ENCODE measurements around the gene C16orf78.

Gene C16orf78, protein sequence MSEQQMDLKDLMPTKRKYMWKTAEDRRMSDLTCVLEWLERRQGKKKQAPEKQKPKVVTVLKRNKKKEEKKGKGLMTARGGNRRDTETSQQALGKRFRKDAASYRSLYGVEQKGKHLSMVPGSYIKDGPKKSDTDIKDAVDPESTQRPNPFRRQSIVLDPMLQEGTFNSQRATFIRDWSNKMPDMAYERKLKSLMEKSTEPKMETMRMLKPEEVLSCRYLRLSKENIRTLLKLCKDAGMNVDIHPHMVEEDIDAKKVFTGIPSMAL

GRCh38 chr16:49373504-49373903 lies at the start of gene C16orf78:
Gene C16orf78, plus strand, starts transcription at chr16:49373804. Its CDS starts 136 bp downstream, at chr16:49373940.
- DNase-seq = no peak

- no peak for DNase-seq
These were observed 48.9 kb upstream of the C16orf78 start for GRCh38 chr16:49324703-49325102.

DNA sequence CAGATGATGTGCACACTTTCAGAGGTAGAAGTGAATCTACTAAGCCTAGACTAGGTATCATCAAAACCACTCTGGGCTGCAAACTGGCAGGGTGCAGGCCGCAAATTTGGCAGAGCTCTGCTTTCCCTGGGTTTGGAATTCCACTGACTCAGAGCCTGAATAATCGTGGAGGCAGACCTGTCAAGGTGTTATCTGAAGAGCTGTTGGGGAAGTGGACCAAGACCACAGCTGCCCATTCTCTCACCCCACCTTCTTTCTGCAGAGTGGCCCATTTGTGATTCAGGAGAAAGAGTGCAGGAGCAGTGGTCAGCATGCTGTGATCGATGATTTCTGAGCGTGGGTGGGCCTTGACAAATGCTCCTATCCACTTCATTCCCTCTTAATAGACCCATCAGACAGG lies 46.1 kb upstream of the C16orf78 start:
- no peak for DNase-seq

DNA sequence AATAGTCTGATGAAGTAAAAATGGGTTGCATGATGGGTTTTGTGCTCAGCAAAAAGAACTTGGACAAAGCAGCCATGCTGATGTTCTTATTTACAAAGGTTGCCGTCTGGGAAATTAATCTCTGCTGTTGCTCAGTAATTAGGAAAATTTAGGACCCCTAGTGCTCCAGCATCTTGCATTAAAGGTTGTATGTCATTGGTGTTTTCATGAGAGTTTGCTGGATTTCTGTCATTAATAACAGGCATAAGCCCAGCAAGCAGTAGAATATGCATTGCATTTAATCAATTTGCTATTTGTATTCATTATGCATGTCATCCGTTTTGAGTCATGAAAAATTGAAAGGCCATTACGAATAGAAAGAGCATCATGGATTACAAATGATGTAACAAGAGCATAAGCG lies 45.3 kb upstream of the C16orf78 start:
- no peak for DNase-seq

DNA sequence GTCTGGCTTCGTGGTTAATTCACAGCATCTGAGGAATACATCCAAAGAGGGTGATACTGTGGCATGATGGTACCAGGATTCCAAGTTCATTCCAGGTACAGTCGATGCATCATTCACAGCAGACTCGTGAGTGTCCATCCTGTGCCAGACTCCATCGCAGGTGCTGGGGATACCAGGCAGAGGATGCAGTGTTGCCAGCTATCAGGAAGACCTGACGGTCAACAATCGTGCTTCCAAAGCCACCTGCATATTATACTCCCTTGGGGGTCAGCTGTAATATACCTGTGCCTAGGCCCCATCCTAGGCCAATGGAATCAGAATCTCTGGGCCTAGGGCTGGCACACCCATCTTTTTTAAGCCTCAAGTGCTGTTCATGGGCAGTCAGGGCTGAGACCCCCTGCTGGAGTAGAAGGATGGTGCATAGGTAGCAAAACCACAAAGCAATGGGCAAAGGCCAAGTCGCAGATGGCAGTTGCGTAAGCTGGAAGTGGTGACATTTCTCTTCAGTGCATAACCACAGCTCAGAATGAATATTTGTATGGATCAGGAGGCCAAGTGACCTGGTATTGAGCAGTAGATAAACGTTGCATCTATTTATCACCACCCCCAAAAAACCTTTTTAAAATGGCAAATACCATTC lies 42.9 kb upstream of the C16orf78 start:
- DNase-seq = no peak

GRCh38 chr16:49332589-49333258 lies 40.9 kb upstream of the C16orf78 start:
- DNase-seq = no peak

DNA sequence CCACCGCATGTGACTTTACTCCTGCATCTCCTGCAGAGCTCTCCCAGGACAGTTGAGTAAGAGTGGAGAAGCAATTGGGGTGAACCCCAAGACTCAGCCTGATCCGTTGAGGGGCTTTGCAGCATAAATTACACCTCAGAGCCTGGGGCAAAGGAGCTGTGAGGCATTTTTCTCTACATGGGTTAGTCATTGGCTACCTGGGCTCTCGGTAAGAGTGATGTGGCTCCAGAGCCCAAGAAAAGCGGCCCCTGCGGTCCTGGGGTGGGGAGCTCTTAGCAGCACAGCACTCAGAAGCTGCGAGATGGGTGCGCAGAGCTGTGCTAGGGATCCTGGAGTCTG lies 40.4 kb upstream of the C16orf78 start:
- DNase-seq = no peak

DNA sequence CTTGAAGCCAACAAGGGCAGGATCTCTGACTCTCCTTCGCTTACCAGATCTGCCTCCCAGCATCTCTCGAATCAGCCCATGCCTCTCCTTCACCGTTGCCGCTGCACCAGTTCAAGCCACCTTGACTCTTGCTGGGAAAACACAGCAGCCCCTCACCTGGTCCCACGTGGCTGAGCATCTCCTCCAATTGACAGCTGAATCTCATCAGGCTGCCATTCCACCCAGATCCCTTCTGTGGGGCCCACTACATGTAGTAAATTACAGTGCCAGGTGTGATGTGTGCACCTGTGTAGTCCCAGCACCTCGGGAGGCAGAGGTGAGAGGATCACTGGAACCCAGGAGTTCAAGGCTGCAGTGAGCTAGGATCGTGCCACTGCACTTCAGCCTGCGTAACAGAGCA lies 37.8 kb upstream of the C16orf78 start:
- DNase-seq = no peak

DNA sequence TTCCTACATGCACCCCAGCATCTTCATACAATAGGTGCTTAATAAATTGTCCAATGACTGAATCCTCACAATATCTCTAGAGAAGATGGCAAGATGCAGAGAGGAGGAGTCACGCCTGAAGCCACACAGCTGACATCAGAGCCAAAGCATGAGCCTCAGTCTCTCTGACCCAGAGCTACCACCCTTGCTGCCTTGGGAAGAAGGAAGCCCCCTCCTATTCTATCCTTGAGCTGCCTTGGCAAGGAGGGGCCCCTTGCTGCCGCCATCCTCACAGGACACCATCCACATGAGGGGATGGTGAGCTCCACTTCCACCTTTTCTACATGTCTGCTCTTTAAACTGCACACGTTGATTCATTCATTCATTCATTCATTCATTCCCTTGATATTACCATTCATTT lies 37.0 kb upstream of the C16orf78 start:
- DNase-seq = no peak

GRCh38 chr16:49337814-49338350 lies 35.7 kb upstream of the C16orf78 start:
- DNase-seq = no peak

DNA sequence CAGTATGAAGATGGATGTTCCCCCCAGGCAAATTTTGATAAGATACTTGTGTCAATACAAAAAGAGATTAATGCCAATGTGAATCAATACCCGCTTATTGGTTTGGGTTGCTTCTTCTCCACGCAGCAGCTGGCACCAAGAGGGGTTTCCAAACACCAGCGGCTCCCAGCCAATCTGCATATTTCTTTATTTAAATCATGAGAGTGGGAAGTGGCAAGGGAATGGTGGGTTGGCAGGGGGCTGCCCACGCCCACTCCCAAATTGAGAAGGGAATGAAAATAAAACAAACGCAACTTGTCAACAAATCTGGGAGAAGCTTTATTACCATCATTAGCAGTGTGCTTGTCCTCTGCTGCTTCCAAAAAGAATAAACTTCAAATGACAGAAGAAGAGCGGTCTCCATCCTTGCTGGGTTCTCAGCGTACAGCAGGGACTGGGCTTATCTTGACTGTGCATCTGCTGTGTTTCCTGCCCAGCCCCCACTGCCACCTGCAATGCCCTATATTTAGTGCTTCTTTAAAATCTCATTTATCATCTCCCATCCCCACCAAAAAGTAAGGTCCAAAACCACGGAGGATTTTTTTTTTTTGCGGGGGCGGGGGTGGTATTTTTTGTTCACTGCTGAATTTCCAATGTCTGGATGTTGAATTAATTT lies 34.9 kb upstream of the C16orf78 start:
- no peak for DNase-seq

GRCh38 chr16:49340466-49340865 lies 33.1 kb upstream of the C16orf78 start:
- no peak for DNase-seq

GRCh38 chr16:49341706-49342105 lies 31.9 kb upstream of the C16orf78 start:
- DNase-seq = no peak

DNA sequence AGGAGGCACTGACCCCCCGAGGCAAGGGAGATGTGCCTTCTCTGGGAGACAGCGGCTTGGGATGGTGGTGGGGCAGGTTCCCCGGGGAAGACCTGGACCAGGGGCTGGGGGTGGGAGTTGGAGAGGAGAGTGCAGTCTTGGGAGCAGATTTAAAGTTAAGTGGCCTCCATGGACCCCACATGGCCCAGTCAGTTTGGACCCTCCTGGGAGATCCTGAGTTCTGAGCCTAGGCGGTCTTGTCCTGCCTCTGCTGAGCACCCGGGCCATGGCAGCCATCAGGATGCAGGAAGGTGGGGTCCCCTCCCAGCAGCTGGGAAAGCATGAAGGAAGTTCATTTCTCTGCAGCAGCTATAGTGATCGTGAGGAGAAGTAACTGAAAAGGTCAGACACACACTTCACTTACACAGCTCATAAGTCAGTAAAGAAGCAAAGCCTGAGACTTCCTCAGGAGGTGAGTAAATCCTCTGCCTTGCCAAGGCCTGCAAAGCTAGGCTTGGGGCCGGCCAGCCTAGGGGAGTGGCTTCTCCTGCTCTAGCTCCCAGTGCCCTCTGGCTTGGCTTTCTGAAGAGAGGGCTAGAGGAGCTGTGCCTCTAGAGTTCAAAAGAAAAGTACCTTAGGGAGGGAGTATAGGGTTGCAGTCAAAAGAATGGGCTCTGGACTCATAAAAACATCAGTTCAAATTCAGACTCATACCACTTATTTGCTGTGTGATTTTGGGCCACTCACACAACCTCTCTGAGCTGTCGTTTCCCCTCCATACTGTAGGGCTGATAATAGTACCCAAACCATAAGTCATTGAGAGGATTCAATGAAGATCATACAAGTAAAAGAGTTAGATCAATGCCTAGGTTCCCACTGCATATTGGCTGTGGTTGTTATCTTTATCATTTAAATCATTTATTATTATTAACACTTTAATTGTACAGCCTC lies 31.0 kb upstream of the C16orf78 start:
- DNase-seq = no peak

DNA sequence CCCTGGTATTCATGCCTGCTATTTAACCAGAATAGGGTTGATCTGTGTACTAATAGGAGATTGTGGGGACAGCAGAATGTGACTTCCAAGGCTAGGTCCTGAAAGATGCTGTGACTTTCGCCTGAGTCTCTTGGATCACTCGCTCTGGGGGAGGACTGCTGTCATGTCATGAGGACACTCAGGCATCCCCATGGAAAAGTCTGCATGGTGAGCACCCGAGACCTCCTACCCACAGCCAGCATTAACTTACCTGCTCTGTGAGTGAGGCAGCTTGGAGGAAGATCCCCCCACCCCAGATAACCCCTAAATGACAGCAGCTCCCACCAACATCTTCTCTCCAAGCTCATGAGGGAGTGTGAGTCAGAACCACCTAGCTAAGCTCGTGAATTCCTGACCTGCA lies 30.3 kb upstream of the C16orf78 start:
- no peak for DNase-seq

- no peak for DNase-seq
These were observed 29.2 kb upstream of the C16orf78 start for GRCh38 chr16:49344401-49344800.

GRCh38 chr16:49345829-49346228 lies 27.8 kb upstream of the C16orf78 start:
- DNase-seq = no peak

GRCh38 chr16:49346459-49346858 lies 27.1 kb upstream of the C16orf78 start:
- DNase-seq = no peak

DNA sequence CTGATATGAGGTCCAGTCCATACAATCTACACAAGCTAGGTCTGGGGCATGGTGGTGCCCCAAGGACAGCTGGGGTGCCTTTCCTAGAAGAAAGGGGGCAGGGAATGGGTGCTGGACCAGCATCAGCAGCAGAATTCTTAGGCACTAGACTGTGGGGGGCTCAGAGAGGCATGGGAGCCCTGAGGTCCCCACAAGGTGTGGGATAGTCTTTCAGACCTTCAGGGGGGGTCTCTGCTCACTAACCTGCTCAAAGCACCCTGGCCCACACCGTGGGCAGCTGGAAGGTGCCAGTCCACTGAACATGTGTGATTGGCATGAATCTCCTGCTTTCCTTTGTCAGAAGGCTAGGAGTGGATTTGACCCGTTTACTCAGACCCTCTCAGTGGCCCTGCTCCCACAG lies 26.1 kb upstream of the C16orf78 start:
- no peak for DNase-seq

DNA sequence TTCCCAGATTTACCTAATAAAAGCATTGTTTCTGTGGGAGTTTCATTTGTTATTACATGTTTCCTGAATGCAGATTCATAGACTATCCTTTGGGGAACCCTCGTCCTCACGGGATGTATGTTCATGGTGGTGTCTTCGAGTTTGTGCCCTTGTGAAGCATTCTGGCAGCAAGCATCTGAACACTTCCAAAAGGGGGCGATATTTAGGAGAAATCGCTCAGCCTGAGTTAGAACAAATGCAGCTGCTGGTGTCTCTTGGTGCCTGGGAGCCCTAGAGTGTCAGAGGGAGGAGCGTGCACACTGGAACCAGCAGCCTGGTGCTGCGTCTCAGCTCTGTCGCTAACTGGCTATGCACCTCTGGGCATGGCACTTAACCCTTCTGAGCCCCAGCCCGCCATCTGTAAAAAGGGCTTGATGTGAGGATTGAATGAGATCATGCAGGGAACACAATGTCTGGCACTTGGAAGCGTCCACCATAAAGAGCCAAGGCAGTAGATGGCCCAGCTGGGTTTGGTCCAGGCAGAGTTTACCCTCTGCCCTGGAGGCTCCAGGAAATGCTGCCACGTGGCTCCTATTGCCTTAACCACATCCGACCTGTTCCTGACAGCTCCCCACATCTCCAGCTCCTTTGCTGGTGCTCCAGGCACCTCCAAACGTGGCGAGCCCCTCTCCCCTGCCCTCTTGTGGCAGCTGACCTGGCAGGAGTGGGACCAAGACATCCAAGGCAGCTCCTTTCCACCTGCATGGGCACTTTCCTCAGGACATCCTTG lies 25.0 kb upstream of the C16orf78 start:
- no peak for DNase-seq

DNA sequence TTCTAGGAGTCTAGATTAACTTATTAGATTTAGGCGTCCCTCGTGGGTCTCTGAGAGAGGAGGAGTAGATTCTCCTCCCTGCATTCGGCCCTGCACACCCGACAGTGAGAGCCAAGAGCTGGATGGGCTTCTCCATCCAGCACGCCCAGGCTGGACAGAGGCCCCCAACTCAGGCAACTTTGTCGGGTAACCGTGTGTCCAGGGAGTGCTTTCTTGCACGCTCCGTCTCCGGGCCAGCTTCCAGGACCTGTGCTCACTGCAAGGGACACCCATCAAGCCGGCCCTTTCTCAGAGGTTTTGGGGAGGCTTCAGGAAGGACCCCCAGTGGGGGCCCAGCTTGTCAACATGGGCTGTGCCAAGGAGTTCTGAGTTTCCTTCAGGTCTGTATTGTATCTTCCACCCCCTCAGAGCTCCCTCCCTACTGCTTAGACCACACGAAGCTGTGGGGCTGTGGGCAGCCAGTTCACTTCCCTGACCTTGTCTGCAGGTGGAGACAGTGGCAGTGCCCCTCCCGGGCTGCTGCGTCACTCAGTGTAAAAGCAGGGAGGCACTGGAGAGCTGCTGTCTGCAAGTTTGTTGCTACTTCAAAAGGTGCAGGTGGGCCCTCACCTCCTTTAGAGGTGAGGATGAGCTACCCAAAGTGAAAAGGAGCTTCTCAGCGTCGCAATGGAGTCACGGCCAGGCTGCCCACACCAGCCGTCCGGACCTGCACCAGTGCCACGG lies 24.0 kb upstream of the C16orf78 start:
- no peak for DNase-seq
